DND-41 (cell line): Measurements from ENCODE around the gene PRKAR2B.

Source experiments
- CTCF ChIP-seq: IDR thresholded peaks from 2 replicates; pipeline ENCODE4 v1.5.1; 2012; ENCODE audit warnings: borderline replicate concordance, low read length, moderate library complexity, mild to moderate bottlenecking; ENCODE audit not compliant: poor library complexity, severe bottlenecking; ENCODE audit errors: extremely low read depth
- EZH2 ChIP-seq: IDR thresholded peaks from 3 replicates; pipeline ENCODE4 v1.6.1; 2012; ENCODE audit warnings: borderline replicate concordance, low read depth, mild to moderate bottlenecking, moderate library complexity, low read length, inconsistent platforms; ENCODE audit not compliant: severe bottlenecking

- no peak for TF ChIP-seq CTCF
- TF ChIP-seq EZH2, result no peak
Observed at GRCh38 chr7:107180378-107180777, 135.9 kb downstream of the PRKAR2B start.
